ENCODE results near the gene HBG1.

GRCh38 chr11:5237420-5237819 lies 12.2 kb downstream of the HBG1 start:
- TF ChIP-seq CSDC2 (CRISPR knock-in tag; IDR thresholded peaks at IDR 0.05) (no peak), ZFP30 (CRISPR knock-in tag; IDR thresholded peaks at IDR 0.05) (no peak), ZFP3 (CRISPR knock-in tag; IDR thresholded peaks at IDR 0.05) (no peak), BACH2 (CRISPR knock-in tag; IDR thresholded peaks at IDR 0.05; ENCODE audit: borderline replicate concordance) (no peak), ARNTL (CRISPR knock-in tag; IDR thresholded peaks at IDR 0.05; ENCODE audit: borderline replicate concordance, low read depth) (no peak), ZNF8 (CRISPR knock-in tag; IDR thresholded peaks at IDR 0.05) (no peak), RARB (CRISPR knock-in tag; IDR thresholded peaks at IDR 0.05) (no peak), PPARA (CRISPR knock-in tag; IDR thresholded peaks at IDR 0.05; ENCODE audit: borderline replicate concordance) (no peak)
- TF ChIP-seq, protein P1, sequence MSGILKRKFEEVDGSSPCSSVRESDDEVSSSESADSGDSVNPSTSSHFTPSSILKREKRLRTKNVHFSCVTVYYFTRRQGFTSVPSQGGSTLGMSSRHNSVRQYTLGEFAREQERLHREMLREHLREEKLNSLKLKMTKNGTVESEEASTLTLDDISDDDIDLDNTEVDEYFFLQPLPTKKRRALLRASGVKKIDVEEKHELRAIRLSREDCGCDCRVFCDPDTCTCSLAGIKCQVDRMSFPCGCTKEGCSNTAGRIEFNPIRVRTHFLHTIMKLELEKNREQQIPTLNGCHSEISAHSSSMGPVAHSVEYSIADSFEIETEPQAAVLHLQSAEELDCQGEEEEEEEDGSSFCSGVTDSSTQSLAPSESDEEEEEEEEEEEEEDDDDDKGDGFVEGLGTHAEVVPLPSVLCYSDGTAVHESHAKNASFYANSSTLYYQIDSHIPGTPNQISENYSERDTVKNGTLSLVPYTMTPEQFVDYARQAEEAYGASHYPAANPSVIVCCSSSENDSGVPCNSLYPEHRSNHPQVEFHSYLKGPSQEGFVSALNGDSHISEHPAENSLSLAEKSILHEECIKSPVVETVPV (CRISPR knock-in tag; IDR thresholded peaks at IDR 0.05): no peak

All from SK-N-SH treated with all-trans-retinoic acid at 6 μM for 48 hours (cell line).